NCI-H345 treated with DMSO at 0.1 percent for 48 hours (cell line): ENCODE data around the gene FAM72B.
"Not testable (repeated sequence)": the region's sequence is repeated elsewhere in the genome, so short reads cannot be mapped to it uniquely, and the experiment has no call there.

ENCODE experiments used
- DNase-seq: peaks from one replicate; lab custom pipeline; 2025; ENCODE audit not compliant: unreplicated experiment; lab: John Stamatoyannopoulos, UW

The FAM72B gene

GRCh38 chr1:121184290-121185127 is at the start of gene FAM72B, which contains the start of gene SRGAP2C:
Gene FAM72B (minus strand): TSS chr1:121184340. CDS start chr1:121183489, 851 bp downstream.
Gene SRGAP2C (plus strand): TSS chr1:121184975. CDS start chr1:121187447, 2,472 bp downstream.
- peak; percentile 97 for DNase-seq

DNA sequence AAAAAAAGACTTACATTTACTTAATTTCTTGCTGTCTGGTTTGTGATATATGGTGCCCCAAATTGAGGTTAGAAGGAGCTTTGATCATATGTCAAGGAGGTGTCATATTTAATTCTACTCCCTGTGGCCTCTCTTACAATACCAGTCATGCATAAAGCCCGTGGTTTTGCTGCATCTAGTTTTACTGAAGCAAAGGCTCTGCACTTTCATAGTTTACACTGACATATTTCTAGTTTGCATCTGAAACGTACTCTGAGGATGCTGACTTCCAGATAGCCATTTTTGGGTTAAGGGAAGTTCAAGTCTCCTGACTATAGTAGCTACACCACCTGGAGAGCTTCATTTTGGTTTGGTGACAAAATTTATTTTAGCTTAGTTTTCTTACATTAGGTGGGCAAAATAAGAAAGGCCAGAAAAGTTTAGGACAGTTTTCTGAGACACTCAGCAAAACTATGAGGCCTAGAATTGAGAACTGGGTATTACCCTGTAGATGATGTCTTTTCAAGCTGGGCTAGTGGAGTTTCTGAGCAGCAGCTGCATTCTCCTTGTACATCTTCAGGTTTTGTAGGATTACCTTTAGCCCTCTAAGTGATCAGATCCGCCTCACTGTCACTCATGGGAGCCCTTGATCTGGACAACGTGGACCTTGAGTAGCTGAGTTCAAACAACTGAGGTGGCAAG is 48.4 kb upstream of the FAM72B start:
- DNase-seq = not testable (repeated sequence)

GRCh38 chr1:121230636-121231035 is 46.5 kb upstream of the FAM72B start:
- DNase-seq = not testable (repeated sequence)

GRCh38 chr1:121227544-121228330 is 43.6 kb upstream of the FAM72B start:
- not testable (repeated sequence) for DNase-seq

- not testable (repeated sequence) for DNase-seq
Measured at GRCh38 chr1:121226925-121227324, 42.8 kb upstream of the FAM72B start.

DNA sequence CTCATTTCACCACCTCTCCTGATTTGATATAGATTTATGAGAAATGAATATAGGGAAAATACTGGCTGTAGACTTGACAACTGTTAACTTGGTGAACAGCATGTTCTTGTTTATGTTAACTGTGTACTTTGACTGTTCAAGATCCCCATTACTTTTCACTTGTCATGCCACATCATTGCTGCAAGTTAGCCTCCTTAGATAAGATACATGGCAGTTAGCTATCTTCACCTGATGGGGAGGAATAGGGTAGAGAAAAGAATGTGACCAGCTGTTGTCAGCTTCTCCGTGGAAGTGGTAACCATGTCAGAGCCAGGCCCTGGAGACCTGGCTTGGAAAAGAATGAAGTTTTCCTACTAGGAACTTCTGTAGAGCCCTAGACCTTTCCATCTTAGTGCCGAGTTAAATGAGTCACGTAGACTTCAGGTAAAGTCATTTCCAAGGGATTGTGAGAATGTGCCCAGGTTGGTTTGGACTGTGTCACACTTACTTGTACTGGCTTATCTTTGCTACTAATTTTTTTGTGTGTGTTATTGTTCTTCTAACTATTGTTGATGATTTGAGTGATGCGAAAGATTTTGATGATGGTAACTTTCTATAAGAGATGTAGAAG is 42.3 kb upstream of the FAM72B start:
- not testable (repeated sequence) for DNase-seq

DNA sequence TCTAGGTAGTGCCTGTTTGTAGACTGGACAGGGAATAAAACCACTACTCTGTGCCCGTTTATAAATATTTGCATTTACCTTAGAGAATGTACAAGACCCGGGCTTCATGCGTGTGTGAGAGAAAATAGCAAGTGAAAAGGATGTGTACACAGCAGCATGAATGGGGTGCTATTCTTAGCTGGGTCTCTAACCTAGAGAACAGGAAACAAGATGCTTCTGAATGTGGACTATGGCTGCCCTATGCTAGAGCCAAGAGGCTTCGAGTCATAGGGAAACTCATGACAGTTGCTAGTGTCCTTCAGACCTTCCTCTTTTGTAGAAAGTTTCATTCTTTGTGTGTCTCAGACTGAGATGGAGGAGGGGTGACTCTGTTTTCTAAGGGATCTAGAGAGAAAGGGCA is 40.6 kb upstream of the FAM72B start:
- DNase-seq = not testable (repeated sequence)

DNA sequence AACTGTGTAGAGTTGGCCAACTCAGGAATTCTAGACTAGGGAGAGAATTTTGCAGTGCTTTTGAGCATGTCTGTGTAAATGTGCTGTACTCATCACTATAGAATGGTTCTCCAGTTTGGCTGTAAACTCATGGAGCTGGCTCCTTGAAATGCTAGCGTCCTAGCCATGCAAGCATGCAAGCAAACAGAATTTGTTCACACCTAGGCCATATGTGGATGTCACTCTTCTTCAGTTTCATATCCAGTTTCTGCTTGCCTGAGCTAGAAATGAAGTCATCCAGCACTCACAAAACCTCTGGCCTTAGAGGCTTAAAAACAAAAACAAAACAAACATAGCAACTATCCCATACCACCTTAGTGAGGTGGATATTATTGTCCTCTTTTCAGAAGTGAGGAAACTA is 37.6 kb upstream of the FAM72B start:
- not testable (repeated sequence) for DNase-seq

GRCh38 chr1:121216676-121217075 is 32.5 kb upstream of the FAM72B start:
- not testable (repeated sequence) for DNase-seq

GRCh38 chr1:121215699-121216417 is 31.7 kb upstream of the FAM72B start:
- DNase-seq = not testable (repeated sequence)

GRCh38 chr1:121214544-121215156 is 30.5 kb upstream of the FAM72B start:
- DNase-seq = not testable (repeated sequence)

GRCh38 chr1:121213491-121213890 is 29.4 kb upstream of the FAM72B start:
- DNase-seq = not testable (repeated sequence)

- DNase-seq = not testable (repeated sequence)
Measured at GRCh38 chr1:121210778-121211177, 26.6 kb upstream of the FAM72B start.

GRCh38 chr1:121208375-121208774 is 24.2 kb upstream of the FAM72B start:
- DNase-seq = not testable (repeated sequence)

DNA sequence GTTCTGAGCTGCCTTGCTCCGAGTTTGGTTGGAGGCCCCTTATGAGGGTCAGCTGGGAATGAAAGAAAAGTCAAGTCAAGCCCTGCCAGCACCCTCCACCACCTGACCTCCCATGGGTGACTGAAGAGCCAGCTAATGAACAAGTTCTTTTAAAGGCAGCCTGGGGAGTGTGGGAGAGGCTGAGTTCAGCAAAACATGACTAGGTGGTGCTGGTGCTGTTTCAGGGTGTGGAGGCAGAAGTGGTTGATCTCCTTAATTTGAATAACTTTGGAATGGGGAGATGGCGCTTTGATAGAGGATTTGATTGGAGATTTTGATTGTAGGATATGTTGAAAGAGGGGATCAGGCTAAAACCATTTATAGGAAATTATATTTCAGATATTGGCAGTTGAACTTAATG is 23.2 kb upstream of the FAM72B start:
- not testable (repeated sequence) for DNase-seq

GRCh38 chr1:121205786-121206711 is 21.9 kb upstream of the FAM72B start:
- DNase-seq = not testable (repeated sequence)

- not testable (repeated sequence) for DNase-seq
Measured at GRCh38 chr1:121202986-121203385, 18.8 kb upstream of the FAM72B start.
